Ovary (tissue), 9 donors: ENCODE measurements around the gene SHROOM3. TPM values are rescaled to one million over a fixed set of nuclear protein-coding genes. Genes with fewer than 3 reads are reported as not detected.

ENCODE experiments used
- DNase-seq, 5 donors: peaks; one replicate each; pipeline ENCODE4 v3.0.0-alpha.2; 2019 to 2020
- H3K27ac ChIP-seq, 2 donors: fragments of 200-600 bp; one replicate each; pipeline versions ENCODE4 v1.5.1 to v1.8.0; 2019 to 2022
- H3K27me3 ChIP-seq: fragments of 200-600 bp; one replicate; pipeline ENCODE4 v1.8.0; 2022
- H3K36me3 ChIP-seq: fragments of 200-600 bp; sonication (generic); one replicate; pipeline ENCODE4 v1.5.1; 2019
- H3K4me1 ChIP-seq: one replicate; pipeline ENCODE4 v1.8.1; 2013; ENCODE audit warnings: mild to moderate bottlenecking, moderate library complexity; ENCODE audit not compliant: insufficient read depth
- H3K4me3 ChIP-seq: fragments of 200-600 bp; sonication (generic); one replicate; pipeline ENCODE4 v1.5.1; 2017
- H3K9me3 ChIP-seq, 2 donors: fragments of 200-600 bp in 1 of 2; sonication (generic) in 1 of 2; one replicate each; pipeline versions ENCODE4 v1.5.1 to v1.8.1; 2013 to 2019; ENCODE audit warnings: mild to moderate bottlenecking in 1 of 2, moderate library complexity in 1 of 2
- EP300 ChIP-seq: sonication (generic); formaldehyde crosslinking; IDR thresholded peaks from one replicate; pipeline ENCODE4 v1.6.1; 2017; ENCODE audit warnings: antibody characterized with exemption
- POLR2A ChIP-seq: fragments of 450-650 bp; IDR thresholded peaks from one replicate; pipeline ENCODE4 v1.6.1; 2017; ENCODE audit warnings: antibody characterized with exemption, mild to moderate bottlenecking, moderate library complexity
- whole genome bisulfite sequencing, 3 donors: extraction: QIAGEN DNeasy Blood & Tissue Kit in 1 of 3; methylation state at CpG; one replicate each; pipeline versions ENCODE4 v1.1.5 to v1.1.7; 2013 to 2017; 5-methylcytosine and 5-hydroxymethylcytosine counted together
- intact Hi-C, 4 donors: fragments of 100-400 bp; cut with DNase I; formaldehyde crosslinking; loops; one replicate each; pipeline versions ENCODE4 v1.11.0 to v1.15.1; 2022 to 2023
- polyA plus RNA-seq, 2 donors: library from polyadenylated mRNA; stranded (reverse); fragments of 200-250 nt in 1 of 2; fragments of 350-450 nt in 1 of 2; fragmentation: Illumina TruSeq in 1 of 2; extraction: RNeasy Lipid Tissue Mini Kit (QIAGEN cat#74804) in 1 of 2; gene quantifications; one replicate each; pipeline ENCODE4 v1.2.3, GENCODE V29; 2013 to 2014
- total RNA-seq, 7 donors: library from RNA; depleted of rRNA in 2 of 7; stranded (reverse); fragments of >200 nt in 2 of 7; fragmentation: NEBNext Ultra II Directional in 3 of 7; extraction: Animal tissue kit (Norgen Biotek cat#: 25700) in 3 of 7; gene quantifications; one replicate each; pipeline versions ENCODE4 v1.1.0 to v1.2.4, GENCODE V29; 2016 to 2023
- TF ChIP-seq, protein P1 (sequence below), 3 donors: fragments of 450-650 bp in 2 of 3; fragments of 200-600 bp in 1 of 3; IDR thresholded peaks; one replicate each; pipeline versions ENCODE4 v1.5.1 to v1.8.0; 2016 to 2022; ENCODE audit warnings: antibody characterized with exemption in 3 of 3, mild to moderate bottlenecking in 1 of 3
- donor health status: DM: no; HTN: no; CAD: no; lungs with moderate emphysema.
- donor health status: DM: no; HTN: no; CAD: no.
- donor health status: Bipolar disorder and iron deficiency.
- donor health status: DM: yes; HTN: yes; CAD: no.
- donor health status: DM: no; HTN: no; CAD: no.
- donor health status: DM: yes; HTN: yes; CAD: no.

Gene SHROOM3
- total and polyA plus RNA-seq, 9 donors, result 0.80 to 70.1 (median 3.8) TPM

GRCh38 chr4:76704133-76704881, 269.3 kb downstream of the SHROOM3 start:
- peaks cover 10% of the 10 kb centered on the region for H3K4me1 ChIP-seq
- WGBS, 3 donors, result 18 to 23% (median 21%) methylated on average over 3 of the region's 3 CpGs
- intact Hi-C loops, result no loop called here

DNA sequence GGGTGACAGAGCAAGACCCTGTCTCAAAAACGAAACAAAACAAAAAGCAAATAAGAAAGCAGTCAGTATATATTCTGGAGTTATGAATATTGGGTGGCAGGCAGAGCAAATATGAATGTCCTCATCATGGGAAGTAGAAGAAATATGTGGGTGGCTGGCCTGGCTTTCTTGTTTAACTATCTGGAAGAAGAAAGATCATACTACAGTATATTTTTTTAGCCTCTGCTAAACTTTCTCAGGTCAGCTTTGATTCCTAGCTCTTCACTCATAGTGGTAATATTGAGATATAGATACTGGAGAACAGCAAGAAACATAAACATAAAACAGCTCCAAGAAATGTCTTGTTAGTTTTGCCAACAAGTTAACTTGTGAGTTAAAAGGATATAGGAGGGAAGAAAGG, 270.4 kb downstream of the SHROOM3 start:
- H3K4me1 ChIP-seq, result peaks cover 11% of the 10 kb centered on the region
- no peak overlapping the region for H3K27ac ChIP-seq
- intact Hi-C loops, result no loop called here
- TF ChIP-seq EP300 (no peak), POLR2A (no peak)
- TF ChIP-seq, protein P1, sequence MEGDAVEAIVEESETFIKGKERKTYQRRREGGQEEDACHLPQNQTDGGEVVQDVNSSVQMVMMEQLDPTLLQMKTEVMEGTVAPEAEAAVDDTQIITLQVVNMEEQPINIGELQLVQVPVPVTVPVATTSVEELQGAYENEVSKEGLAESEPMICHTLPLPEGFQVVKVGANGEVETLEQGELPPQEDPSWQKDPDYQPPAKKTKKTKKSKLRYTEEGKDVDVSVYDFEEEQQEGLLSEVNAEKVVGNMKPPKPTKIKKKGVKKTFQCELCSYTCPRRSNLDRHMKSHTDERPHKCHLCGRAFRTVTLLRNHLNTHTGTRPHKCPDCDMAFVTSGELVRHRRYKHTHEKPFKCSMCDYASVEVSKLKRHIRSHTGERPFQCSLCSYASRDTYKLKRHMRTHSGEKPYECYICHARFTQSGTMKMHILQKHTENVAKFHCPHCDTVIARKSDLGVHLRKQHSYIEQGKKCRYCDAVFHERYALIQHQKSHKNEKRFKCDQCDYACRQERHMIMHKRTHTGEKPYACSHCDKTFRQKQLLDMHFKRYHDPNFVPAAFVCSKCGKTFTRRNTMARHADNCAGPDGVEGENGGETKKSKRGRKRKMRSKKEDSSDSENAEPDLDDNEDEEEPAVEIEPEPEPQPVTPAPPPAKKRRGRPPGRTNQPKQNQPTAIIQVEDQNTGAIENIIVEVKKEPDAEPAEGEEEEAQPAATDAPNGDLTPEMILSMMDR (IDR thresholded peaks at IDR 0.05), result no peak
- no peak overlapping the region for H3K4me3 ChIP-seq
- no peaks in the 10 kb centered on the region for H3K9me3 ChIP-seq
- no peak for DNase-seq
- no peaks in the 10 kb centered on the region for H3K27me3 ChIP-seq
- H3K36me3 ChIP-seq, result no peaks in the 10 kb centered on the region
- 12 to 38% (median 27%) methylated on average over 1 of the region's 1 CpG for WGBS, 3 donors

More at GRCh38 chr4:76704133-76704881, 269.3 kb downstream of the SHROOM3 start:
- no peak for DNase-seq
- Histone ChIP-seq H3K4me3 (no peak overlapping the region), H3K36me3 (no peaks in the 10 kb centered on the region), H3K27me3 (no peaks in the 10 kb centered on the region), H3K27ac (no peak overlapping the region), H3K9me3 (no peaks in the 10 kb centered on the region)
- TF ChIP-seq, protein P1 (IDR thresholded peaks at IDR 0.05), result no peak
- TF ChIP-seq POLR2A (no peak), EP300 (no peak)

GRCh38 chr4:76706581-76706980, 271.6 kb downstream of the SHROOM3 start:
- Histone ChIP-seq H3K27me3 (no peaks in the 10 kb centered on the region), H3K9me3 (no peaks in the 10 kb centered on the region), H3K36me3 (no peaks in the 10 kb centered on the region), H3K4me3 (no peak overlapping the region), H3K27ac (no peak overlapping the region), H3K4me1 (peaks cover 11% of the 10 kb centered on the region)
- TF ChIP-seq EP300 (no peak), POLR2A (no peak)
- TF ChIP-seq, protein P1 (IDR thresholded peaks at IDR 0.05), result no peak
- 88 to 92% (median 92%) methylated on average over 6 of the region's 6 CpGs for WGBS, 3 donors
- intact Hi-C loops, result no loop called here
- no peak for DNase-seq

DNA sequence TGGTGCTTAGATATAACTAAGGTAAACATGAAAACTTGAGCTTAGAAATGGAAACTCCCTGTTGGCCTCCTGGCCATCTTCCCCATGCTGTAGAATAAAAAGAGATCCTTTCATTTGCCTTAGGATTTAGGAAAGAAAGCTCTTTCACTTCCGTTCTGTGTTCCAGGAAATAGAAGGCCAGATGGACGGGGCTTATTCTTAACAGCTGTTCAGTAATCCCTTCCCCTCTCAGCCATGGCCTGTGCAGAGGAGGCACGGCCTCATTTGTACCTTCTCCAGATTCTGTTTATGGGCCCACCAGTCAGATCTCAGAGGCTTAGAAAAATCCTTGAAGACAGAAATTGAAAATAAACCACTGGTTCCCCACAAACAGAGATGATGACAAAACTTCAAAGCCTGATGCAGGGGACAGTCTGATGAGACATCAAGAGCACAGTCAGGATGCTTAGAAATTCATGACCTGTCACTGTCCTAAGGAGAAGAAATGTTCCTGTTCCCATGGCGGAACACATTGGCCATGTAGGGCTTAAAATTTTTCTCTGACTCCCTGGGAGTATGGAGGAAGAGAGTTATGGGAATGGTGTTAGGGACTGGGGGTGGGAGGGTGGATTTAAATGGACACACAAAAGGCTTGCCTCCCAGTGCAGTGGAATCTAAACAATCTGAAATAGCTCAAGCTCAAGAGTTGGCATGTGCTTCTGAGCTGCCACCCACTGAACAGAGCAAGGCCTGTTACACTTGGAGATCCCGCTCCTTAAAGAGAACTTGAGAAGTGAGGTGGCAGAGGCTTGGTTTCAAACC, 274.1 kb downstream of the SHROOM3 start:
- intact Hi-C loops, result no loop called here
- Histone ChIP-seq H3K27ac (no peak overlapping the region), H3K9me3 (no peaks in the 10 kb centered on the region), H3K4me3 (no peak overlapping the region), H3K27me3 (no peaks in the 10 kb centered on the region), H3K36me3 (no peaks in the 10 kb centered on the region), H3K4me1 (peaks cover 8% of the 10 kb centered on the region)
- TF ChIP-seq, protein P1 (IDR thresholded peaks at IDR 0.05), result no peak
- no peak for TF ChIP-seq EP300
- TF ChIP-seq POLR2A, result no peak
- no peak for DNase-seq
- WGBS, 3 donors, result 48 to 66% (median 49%) methylated on average over 5 of the region's 5 CpGs
